GM12878 (cell line): ENCODE results near the gene ADCY7. TPM values are rescaled to one million over a fixed set of nuclear protein-coding genes. Genes with fewer than 3 reads are reported as not detected.

Experiments
- CHD2 ChIP-seq: IDR thresholded peaks from 2 replicates; pipeline ENCODE4 v1.6.1; 2011; ENCODE audit warnings: low read depth, low read length, improper control_type of control experiment, borderline replicate concordance
- DPF2 ChIP-seq: fragments of 450-650 bp; IDR thresholded peaks from 2 replicates; pipeline ENCODE4 v1.6.1; 2017; ENCODE audit warnings: mild to moderate bottlenecking
- EP300 ChIP-seq, 2 experiments: fragments of 150-350 bp in 1 of 2; IDR thresholded peaks; 2 replicates each; pipeline ENCODE4 v1.6.1; 2011 to 2012; ENCODE audit warnings: low read depth in 2 of 2, low read length in 2 of 2, borderline replicate concordance in 1 of 2, improper control_type of control experiment in 1 of 2, inconsistent platforms in 1 of 2; ENCODE audit not compliant: control insufficient read depth in 1 of 2
- FOXK2 ChIP-seq: fragments of 450-650 bp; IDR thresholded peaks from 2 replicates; pipeline ENCODE4 v1.6.1; 2017; ENCODE audit warnings: mild to moderate bottlenecking, moderate library complexity
- POU2F2 ChIP-seq: IDR thresholded peaks from 3 replicates; pipeline ENCODE4 v1.6.1; 2011; ENCODE audit warnings: low read depth, mild to moderate bottlenecking, low read length, borderline replicate concordance
- SMC3 ChIP-seq: IDR thresholded peaks from 2 replicates; pipeline ENCODE4 v1.6.1; 2011; ENCODE audit warnings: low read length, improper control_type of control experiment, borderline replicate concordance
- STAT3 ChIP-seq: IDR thresholded peaks from 2 replicates; pipeline ENCODE4 v1.6.1; 2011; ENCODE audit warnings: low read depth, low read length, improper control_type of control experiment
- SUPT20H ChIP-seq: IDR thresholded peaks from 2 replicates; pipeline ENCODE4 v1.6.1; 2011; ENCODE audit warnings: low read depth, mild to moderate bottlenecking, low read length, moderate library complexity, borderline replicate concordance; ENCODE audit not compliant: control insufficient read depth
- SUZ12 ChIP-seq: fragments of 200-600 bp; sonication (generic); IDR thresholded peaks from one replicate; pipeline ENCODE4 v1.6.1; 2018; ENCODE audit warnings: antibody characterized with exemption, mild to moderate bottlenecking; ENCODE audit not compliant: unreplicated experiment
- polyA plus RNA-seq, 11 experiments: library from polyadenylated mRNA; depleted of rRNA in 4 of 11; unstranded in 6 of 11; stranded (reverse) in 5 of 11; fragments of >200 nt; fragmentation: Nextera tagmentation in 4 of 11; fragmentation: Illumina TruSeq in 1 of 11; extraction: Ambion mirVana in 4 of 11; extraction: Trizol in 1 of 11; gene quantifications; 1 replicate in 1 of 11; 2 replicates in 10 of 11; pipeline versions ENCODE4 v1.2.1 to v1.2.3, GENCODE V29; 2011 to 2016; ENCODE audit warnings: inconsistent platforms in 2 of 11, missing spikeins in 2 of 11, low read depth in 1 of 11
- total RNA-seq, 4 experiments: library from RNA; depleted of rRNA in 3 of 4; stranded (reverse); fragments of >200 nt in 3 of 4; fragmentation: Illumina TruSeq in 1 of 4; extraction: Trizol in 1 of 4; gene quantifications; 2 replicates each; pipeline versions ENCODE4 v1.2.1 to v1.2.3, GENCODE V29; 2013 to 2021
- TF ChIP-seq, protein P1 (sequence below): fragments of 450-650 bp; IDR thresholded peaks from 2 replicates; pipeline ENCODE4 v1.6.1; 2016; ENCODE audit warnings: mild to moderate bottlenecking
- TF ChIP-seq, protein P2 (sequence below): IDR thresholded peaks from 2 replicates; pipeline ENCODE4 v1.6.1; 2012; ENCODE audit warnings: improper control_type of control experiment, low read depth, low read length; ENCODE audit not compliant: insufficient replicate concordance
- TF ChIP-seq, protein P3 (sequence below): fragments of 450-650 bp; IDR thresholded peaks from 2 replicates; pipeline ENCODE4 v1.6.1; 2017; ENCODE audit warnings: borderline replicate concordance
- TF ChIP-seq, protein P4 (sequence below): fragments of 450-650 bp; IDR thresholded peaks from 2 replicates; pipeline ENCODE4 v1.6.1; 2017; ENCODE audit warnings: low read depth, mild to moderate bottlenecking, moderate library complexity
- TF ChIP-seq, protein P5 (sequence below): fragments of 450-650 bp; IDR thresholded peaks from 2 replicates; pipeline ENCODE4 v1.6.1; 2016; ENCODE audit warnings: mild to moderate bottlenecking, moderate library complexity, borderline replicate concordance

The ADCY7 gene
- total and polyA plus RNA-seq, 10 of the 15 experiments (the other 5 are each of a cell fraction or from before 2014, with no cell fraction given) = 1.2 to 87.9 (median 24.4) TPM

DNA sequence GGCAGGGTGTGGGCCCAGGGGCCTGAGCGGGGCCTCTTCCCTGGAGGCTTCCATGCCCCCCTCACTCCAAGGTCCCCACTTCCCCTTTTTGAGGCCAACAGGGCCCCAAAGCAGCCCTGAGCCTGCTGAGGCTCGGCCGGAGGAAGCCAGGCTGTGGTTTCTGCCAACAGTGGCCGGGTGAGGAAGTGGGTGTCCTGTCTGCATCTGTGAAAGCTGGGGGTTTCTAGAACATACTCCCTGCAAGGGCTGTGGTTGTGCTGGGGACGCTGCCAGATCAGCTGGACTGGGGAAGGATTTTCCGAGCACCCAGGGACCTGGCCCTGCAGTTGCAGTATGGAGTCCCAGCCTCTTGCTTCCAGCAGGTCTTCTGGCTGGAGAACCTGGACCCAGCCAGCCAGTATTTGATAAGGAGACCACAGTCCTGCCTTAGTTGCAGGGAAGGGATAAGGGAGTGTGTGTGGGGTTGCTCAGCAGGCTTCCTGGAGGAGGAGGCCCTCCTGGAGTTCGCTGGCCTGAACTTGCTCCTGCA is 15.7 kb downstream of the ADCY7 start (continued):
- TF ChIP-seq, protein P1, sequence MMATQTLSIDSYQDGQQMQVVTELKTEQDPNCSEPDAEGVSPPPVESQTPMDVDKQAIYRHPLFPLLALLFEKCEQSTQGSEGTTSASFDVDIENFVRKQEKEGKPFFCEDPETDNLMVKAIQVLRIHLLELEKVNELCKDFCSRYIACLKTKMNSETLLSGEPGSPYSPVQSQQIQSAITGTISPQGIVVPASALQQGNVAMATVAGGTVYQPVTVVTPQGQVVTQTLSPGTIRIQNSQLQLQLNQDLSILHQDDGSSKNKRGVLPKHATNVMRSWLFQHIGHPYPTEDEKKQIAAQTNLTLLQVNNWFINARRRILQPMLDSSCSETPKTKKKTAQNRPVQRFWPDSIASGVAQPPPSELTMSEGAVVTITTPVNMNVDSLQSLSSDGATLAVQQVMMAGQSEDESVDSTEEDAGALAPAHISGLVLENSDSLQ = no peak
- TF ChIP-seq CHD2 (peak; percentile 84), POU2F2 (peak; percentile 34; the same call in 1 of the 3 replicates), STAT3 (no peak), SUZ12 (no peak), EP300 (IDR thresholded peaks at IDR 0.05; ENCODE audit: borderline replicate concordance in 1 of 2, control insufficient read depth in 1 of 2, low read depth in 2 of 2, low read length in 2 of 2) (peak; percentile 86 to 94), SMC3 (peak; percentile 1; the same call in 1 of the 2 replicates), DPF2 (peak; percentile 100), FOXK2 (no peak), SUPT20H (no peak)
- TF ChIP-seq, protein P2, sequence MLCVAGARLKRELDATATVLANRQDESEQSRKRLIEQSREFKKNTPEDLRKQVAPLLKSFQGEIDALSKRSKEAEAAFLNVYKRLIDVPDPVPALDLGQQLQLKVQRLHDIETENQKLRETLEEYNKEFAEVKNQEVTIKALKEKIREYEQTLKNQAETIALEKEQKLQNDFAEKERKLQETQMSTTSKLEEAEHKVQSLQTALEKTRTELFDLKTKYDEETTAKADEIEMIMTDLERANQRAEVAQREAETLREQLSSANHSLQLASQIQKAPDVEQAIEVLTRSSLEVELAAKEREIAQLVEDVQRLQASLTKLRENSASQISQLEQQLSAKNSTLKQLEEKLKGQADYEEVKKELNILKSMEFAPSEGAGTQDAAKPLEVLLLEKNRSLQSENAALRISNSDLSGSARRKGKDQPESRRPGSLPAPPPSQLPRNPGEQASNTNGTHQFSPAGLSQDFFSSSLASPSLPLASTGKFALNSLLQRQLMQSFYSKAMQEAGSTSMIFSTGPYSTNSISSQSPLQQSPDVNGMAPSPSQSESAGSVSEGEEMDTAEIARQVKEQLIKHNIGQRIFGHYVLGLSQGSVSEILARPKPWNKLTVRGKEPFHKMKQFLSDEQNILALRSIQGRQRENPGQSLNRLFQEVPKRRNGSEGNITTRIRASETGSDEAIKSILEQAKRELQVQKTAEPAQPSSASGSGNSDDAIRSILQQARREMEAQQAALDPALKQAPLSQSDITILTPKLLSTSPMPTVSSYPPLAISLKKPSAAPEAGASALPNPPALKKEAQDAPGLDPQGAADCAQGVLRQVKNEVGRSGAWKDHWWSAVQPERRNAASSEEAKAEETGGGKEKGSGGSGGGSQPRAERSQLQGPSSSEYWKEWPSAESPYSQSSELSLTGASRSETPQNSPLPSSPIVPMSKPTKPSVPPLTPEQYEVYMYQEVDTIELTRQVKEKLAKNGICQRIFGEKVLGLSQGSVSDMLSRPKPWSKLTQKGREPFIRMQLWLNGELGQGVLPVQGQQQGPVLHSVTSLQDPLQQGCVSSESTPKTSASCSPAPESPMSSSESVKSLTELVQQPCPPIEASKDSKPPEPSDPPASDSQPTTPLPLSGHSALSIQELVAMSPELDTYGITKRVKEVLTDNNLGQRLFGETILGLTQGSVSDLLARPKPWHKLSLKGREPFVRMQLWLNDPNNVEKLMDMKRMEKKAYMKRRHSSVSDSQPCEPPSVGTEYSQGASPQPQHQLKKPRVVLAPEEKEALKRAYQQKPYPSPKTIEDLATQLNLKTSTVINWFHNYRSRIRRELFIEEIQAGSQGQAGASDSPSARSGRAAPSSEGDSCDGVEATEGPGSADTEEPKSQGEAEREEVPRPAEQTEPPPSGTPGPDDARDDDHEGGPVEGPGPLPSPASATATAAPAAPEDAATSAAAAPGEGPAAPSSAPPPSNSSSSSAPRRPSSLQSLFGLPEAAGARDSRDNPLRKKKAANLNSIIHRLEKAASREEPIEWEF = peak; percentile 55
- TF ChIP-seq, protein P3, sequence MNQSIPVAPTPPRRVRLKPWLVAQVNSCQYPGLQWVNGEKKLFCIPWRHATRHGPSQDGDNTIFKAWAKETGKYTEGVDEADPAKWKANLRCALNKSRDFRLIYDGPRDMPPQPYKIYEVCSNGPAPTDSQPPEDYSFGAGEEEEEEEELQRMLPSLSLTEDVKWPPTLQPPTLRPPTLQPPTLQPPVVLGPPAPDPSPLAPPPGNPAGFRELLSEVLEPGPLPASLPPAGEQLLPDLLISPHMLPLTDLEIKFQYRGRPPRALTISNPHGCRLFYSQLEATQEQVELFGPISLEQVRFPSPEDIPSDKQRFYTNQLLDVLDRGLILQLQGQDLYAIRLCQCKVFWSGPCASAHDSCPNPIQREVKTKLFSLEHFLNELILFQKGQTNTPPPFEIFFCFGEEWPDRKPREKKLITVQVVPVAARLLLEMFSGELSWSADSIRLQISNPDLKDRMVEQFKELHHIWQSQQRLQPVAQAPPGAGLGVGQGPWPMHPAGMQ = no peak; the same call in 1 of the 2 replicates
- TF ChIP-seq, protein P4, sequence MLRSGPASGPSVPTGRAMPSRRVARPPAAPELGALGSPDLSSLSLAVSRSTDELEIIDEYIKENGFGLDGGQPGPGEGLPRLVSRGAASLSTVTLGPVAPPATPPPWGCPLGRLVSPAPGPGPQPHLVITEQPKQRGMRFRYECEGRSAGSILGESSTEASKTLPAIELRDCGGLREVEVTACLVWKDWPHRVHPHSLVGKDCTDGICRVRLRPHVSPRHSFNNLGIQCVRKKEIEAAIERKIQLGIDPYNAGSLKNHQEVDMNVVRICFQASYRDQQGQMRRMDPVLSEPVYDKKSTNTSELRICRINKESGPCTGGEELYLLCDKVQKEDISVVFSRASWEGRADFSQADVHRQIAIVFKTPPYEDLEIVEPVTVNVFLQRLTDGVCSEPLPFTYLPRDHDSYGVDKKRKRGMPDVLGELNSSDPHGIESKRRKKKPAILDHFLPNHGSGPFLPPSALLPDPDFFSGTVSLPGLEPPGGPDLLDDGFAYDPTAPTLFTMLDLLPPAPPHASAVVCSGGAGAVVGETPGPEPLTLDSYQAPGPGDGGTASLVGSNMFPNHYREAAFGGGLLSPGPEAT = peak; percentile 98
- TF ChIP-seq, protein P5, sequence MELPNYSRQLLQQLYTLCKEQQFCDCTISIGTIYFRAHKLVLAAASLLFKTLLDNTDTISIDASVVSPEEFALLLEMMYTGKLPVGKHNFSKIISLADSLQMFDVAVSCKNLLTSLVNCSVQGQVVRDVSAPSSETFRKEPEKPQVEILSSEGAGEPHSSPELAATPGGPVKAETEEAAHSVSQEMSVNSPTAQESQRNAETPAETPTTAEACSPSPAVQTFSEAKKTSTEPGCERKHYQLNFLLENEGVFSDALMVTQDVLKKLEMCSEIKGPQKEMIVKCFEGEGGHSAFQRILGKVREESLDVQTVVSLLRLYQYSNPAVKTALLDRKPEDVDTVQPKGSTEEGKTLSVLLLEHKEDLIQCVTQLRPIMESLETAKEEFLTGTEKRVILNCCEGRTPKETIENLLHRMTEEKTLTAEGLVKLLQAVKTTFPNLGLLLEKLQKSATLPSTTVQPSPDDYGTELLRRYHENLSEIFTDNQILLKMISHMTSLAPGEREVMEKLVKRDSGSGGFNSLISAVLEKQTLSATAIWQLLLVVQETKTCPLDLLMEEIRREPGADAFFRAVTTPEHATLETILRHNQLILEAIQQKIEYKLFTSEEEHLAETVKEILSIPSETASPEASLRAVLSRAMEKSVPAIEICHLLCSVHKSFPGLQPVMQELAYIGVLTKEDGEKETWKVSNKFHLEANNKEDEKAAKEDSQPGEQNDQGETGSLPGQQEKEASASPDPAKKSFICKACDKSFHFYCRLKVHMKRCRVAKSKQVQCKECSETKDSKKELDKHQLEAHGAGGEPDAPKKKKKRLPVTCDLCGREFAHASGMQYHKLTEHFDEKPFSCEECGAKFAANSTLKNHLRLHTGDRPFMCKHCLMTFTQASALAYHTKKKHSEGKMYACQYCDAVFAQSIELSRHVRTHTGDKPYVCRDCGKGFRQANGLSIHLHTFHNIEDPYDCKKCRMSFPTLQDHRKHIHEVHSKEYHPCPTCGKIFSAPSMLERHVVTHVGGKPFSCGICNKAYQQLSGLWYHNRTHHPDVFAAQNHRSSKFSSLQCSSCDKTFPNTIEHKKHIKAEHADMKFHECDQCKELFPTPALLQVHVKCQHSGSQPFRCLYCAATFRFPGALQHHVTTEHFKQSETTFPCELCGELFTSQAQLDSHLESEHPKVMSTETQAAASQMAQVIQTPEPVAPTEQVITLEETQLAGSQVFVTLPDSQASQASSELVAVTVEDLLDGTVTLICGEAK = no peak
